H9 (cell line): ENCODE results near the gene CDHR2. TPM values are rescaled to one million over a fixed set of nuclear protein-coding genes. Genes with fewer than 3 reads are reported as not detected.

Experiments used
- DNase-seq: peaks from one replicate; pipeline ENCODE4 v3.0.0-alpha.2; 2017
- H2AFZ ChIP-seq: one replicate; pipeline ENCODE4 v1.6.1; 2013; ENCODE audit warnings: mild to moderate bottlenecking, low read length, control low read depth, moderate library complexity
- H2AK5ac ChIP-seq: 2 replicates; pipeline ENCODE4 v1.6.1; 2013; ENCODE audit warnings: low read length, control low read depth, mixed read lengths; ENCODE audit not compliant: insufficient read length
- H2BK120ac ChIP-seq: one replicate; pipeline ENCODE4 v1.6.1; 2013; ENCODE audit warnings: low read depth, mild to moderate bottlenecking, low read length, control low read depth, inconsistent platforms; ENCODE audit not compliant: poor library complexity, severe bottlenecking
- H2BK12ac ChIP-seq: 2 replicates; pipeline ENCODE4 v1.6.1; 2013; ENCODE audit warnings: low read length, control low read depth, mixed read lengths, low read depth; ENCODE audit not compliant: insufficient read length
- H2BK15ac ChIP-seq: 2 replicates; pipeline ENCODE4 v1.6.1; 2013; ENCODE audit warnings: low read depth, low read length, control low read depth
- H2BK20ac ChIP-seq: one replicate; pipeline ENCODE4 v1.6.1; 2013; ENCODE audit warnings: low read depth, mild to moderate bottlenecking, low read length, control low read depth, inconsistent platforms; ENCODE audit not compliant: poor library complexity, severe bottlenecking
- H2BK5ac ChIP-seq: 2 replicates; pipeline ENCODE4 v1.6.1; 2013; ENCODE audit warnings: low read length, control low read depth, mixed read lengths; ENCODE audit not compliant: insufficient read length
- H3K14ac ChIP-seq: 2 replicates; pipeline ENCODE4 v1.6.1; 2013; ENCODE audit warnings: low read length, control low read depth; ENCODE audit not compliant: insufficient read depth
- H3K18ac ChIP-seq: 2 replicates; pipeline ENCODE4 v1.6.1; 2013; ENCODE audit warnings: low read depth, mild to moderate bottlenecking, mixed read lengths, low read length, control low read depth; ENCODE audit not compliant: insufficient read length
- H3K23ac ChIP-seq: 2 replicates; pipeline ENCODE4 v1.6.1; 2013; ENCODE audit warnings: low read length, control low read depth, mixed read lengths, low read depth; ENCODE audit not compliant: insufficient read length
- H3K23me2 ChIP-seq: 2 replicates; pipeline ENCODE4 v1.6.1; 2013; ENCODE audit warnings: low read depth, mild to moderate bottlenecking, mixed read lengths, low read length, control low read depth; ENCODE audit not compliant: insufficient read length, poor library complexity, severe bottlenecking
- H3K27ac ChIP-seq: 2 replicates; pipeline ENCODE4 v1.5.1; 2013; ENCODE audit warnings: low read length, control low read depth, mixed read lengths, low read depth; ENCODE audit not compliant: insufficient read length
- H3K27me3 ChIP-seq: 2 replicates; pipeline ENCODE4 v1.6.1; 2013; ENCODE audit warnings: low read length, control low read depth, inconsistent platforms; ENCODE audit not compliant: insufficient read depth
- H3K4ac ChIP-seq: 2 replicates; pipeline ENCODE4 v1.6.1; 2013; ENCODE audit warnings: low read depth, mild to moderate bottlenecking, control low read depth, inconsistent platforms, low read length, moderate library complexity
- H3K4me1 ChIP-seq: 2 replicates; pipeline ENCODE4 v1.6.1; 2013; ENCODE audit warnings: low read length, control low read depth, inconsistent platforms; ENCODE audit not compliant: insufficient read depth
- H3K4me2 ChIP-seq: 2 replicates; pipeline ENCODE4 v1.6.1; 2013; ENCODE audit warnings: low read length, control low read depth, mixed read lengths; ENCODE audit not compliant: insufficient read length, insufficient read depth
- H3K56ac ChIP-seq: 2 replicates; pipeline ENCODE4 v1.6.1; 2013; ENCODE audit warnings: low read depth, mild to moderate bottlenecking, mixed read lengths, low read length, control low read depth; ENCODE audit not compliant: insufficient read length
- H3K79me1 ChIP-seq: 2 replicates; pipeline ENCODE4 v1.6.1; 2013; ENCODE audit warnings: low read depth, mild to moderate bottlenecking, moderate library complexity, low read length, control low read depth, inconsistent platforms; ENCODE audit not compliant: insufficient read depth, poor library complexity, severe bottlenecking
- H3K79me2 ChIP-seq: 2 replicates; pipeline ENCODE4 v1.6.1; 2013; ENCODE audit warnings: low read length, control low read depth, inconsistent platforms; ENCODE audit not compliant: insufficient read depth
- H3K9ac ChIP-seq: 2 replicates; pipeline ENCODE4 v1.6.1; 2013; ENCODE audit warnings: low read length, control low read depth, mixed read lengths; ENCODE audit not compliant: insufficient read length; ENCODE audit errors: extremely low read depth
- H3K9me3 ChIP-seq: one replicate; pipeline ENCODE4 v1.6.1; 2013; ENCODE audit warnings: low read depth, low read length, inconsistent platforms; ENCODE audit not compliant: control insufficient read depth
- H3T11ph ChIP-seq: one replicate; pipeline ENCODE4 v1.6.1; 2013; ENCODE audit warnings: mild to moderate bottlenecking, low read length, control low read depth, inconsistent platforms
- H4K20me1 ChIP-seq: one replicate; pipeline ENCODE4 v1.6.1; 2013; ENCODE audit not compliant: control insufficient read depth, insufficient read length, insufficient read depth
- H4K5ac ChIP-seq: 2 replicates; pipeline ENCODE4 v1.6.1; 2013; ENCODE audit warnings: low read depth, mild to moderate bottlenecking, mixed read lengths, low read length, control low read depth; ENCODE audit not compliant: insufficient read length
- H4K8ac ChIP-seq: replicated peaks from 2 replicates; pipeline ENCODE4 v1.6.1; 2013; ENCODE audit warnings: low read length, control low read depth, mixed read lengths, low read depth; ENCODE audit not compliant: insufficient read length
- H4K91ac ChIP-seq: 2 replicates; pipeline ENCODE4 v1.6.1; 2013; ENCODE audit warnings: low read depth, mild to moderate bottlenecking, moderate library complexity, mixed read lengths, low read length, control low read depth; ENCODE audit not compliant: insufficient read length
- H3K27ac Mint-ChIP-seq, 3 experiments: 2 replicates in 2 of 3; 3 replicates in 1 of 3; pipeline ENCODE4 v1.8.0; 2020 to 2021; ENCODE audit warnings: mixed read lengths in 3 of 3, mild to moderate bottlenecking in 1 of 3, moderate library complexity in 1 of 3
- H3K27me3 Mint-ChIP-seq: 2 replicates; pipeline ENCODE4 v1.8.0; 2021; ENCODE audit warnings: low read depth, mild to moderate bottlenecking, moderate library complexity, mixed read lengths
- H3K36me3 Mint-ChIP-seq, 3 experiments: 2 replicates in 2 of 3; 3 replicates in 1 of 3; pipeline ENCODE4 v1.8.0; 2020 to 2021; ENCODE audit warnings: low read depth in 3 of 3, mixed read lengths in 3 of 3; ENCODE audit not compliant: insufficient read depth in 1 of 3
- H3K4me1 Mint-ChIP-seq, 2 experiments: 2 replicates each; pipeline ENCODE4 v1.8.0; 2020; ENCODE audit warnings: mixed read lengths in 2 of 2
- H3K4me3 Mint-ChIP-seq, 2 experiments: 2 replicates in 1 of 2; 3 replicates in 1 of 2; pipeline ENCODE4 v1.8.0; 2020 to 2021; ENCODE audit warnings: mild to moderate bottlenecking in 2 of 2, mixed read lengths in 2 of 2, moderate library complexity in 1 of 2
- H3K9me3 Mint-ChIP-seq, 2 experiments: 2 replicates in 1 of 2; 3 replicates in 1 of 2; pipeline ENCODE4 v1.8.0; 2020; ENCODE audit warnings: mild to moderate bottlenecking in 2 of 2, mixed read lengths in 2 of 2, moderate library complexity in 1 of 2
- CTCF ChIP-seq: fragments of 200-600 bp; sonication (generic); conservative IDR thresholded peaks from 3 replicates; pipeline ENCODE4 v1.8.0; 2021; ENCODE audit warnings: antibody characterized with exemption, mild to moderate bottlenecking
- WGBS: extraction: QIAGEN DNeasy Blood & Tissue Kit; methylation state at CpG from one replicate; pipeline ENCODE4 v1.1.7; 2013; ENCODE audit warnings: missing lambda C conversion rate, low lambda C conversion rate, mixed read lengths; ENCODE audit not compliant: insufficient read length; ENCODE audit errors: extremely low coverage; 5-methylcytosine and 5-hydroxymethylcytosine counted together
- total RNA-seq: library from RNA; stranded (reverse); gene quantifications from 2 replicates; pipeline ENCODE4 v1.2.1, GENCODE V29; 2021

Gene CDHR2
- total RNA-seq, 1 experiment from 2014 or later: 0.90 TPM

GRCh38 chr5:176642675-176643490, 93.7 kb downstream of the CDHR2 start:
- Histone ChIP-seq H2BK120ac (no peak overlapping the region), H3K4me1 (no peaks in the 10 kb centered on the region; the same call in 1 of the 2 replicates), H4K20me1 (no peaks in the 10 kb centered on the region), H4K8ac (no peak overlapping the region), H4K5ac (no peak overlapping the region), H2BK15ac (no peak overlapping the region), H3K79me2 (no peaks in the 10 kb centered on the region), H2BK20ac (no peak overlapping the region), H3K27ac (no peak overlapping the region), H3K27me3 (no peaks in the 10 kb centered on the region), H3K4me2 (no peak overlapping the region), H3T11ph (no peak overlapping the region), H2BK5ac (no peak overlapping the region), H2AFZ (no peak overlapping the region), H3K9me3 (no peaks in the 10 kb centered on the region), H3K14ac (no peak overlapping the region), H3K4ac (no peak overlapping the region), H3K23ac (no peak overlapping the region), H2AK5ac (no peak overlapping the region), H3K18ac (no peak overlapping the region), H2BK12ac (no peak overlapping the region), H3K23me2 (peaks cover 5% of the 10 kb centered on the region), H4K91ac (no peak overlapping the region), H3K9ac (no peak overlapping the region), H3K79me1 (no peaks in the 10 kb centered on the region), H3K56ac (no peak overlapping the region)
- peaks cover 41 to 61% of the 10 kb centered on the region in 2 experiments for H3K4me1 Mint-ChIP-seq
- peak; percentile 59 for DNase-seq
- peaks cover 0 to 3% of the 10 kb centered on the region in 2 experiments; a peak in 2 of 5 replicates for H3K9me3 Mint-ChIP-seq
- peaks cover 11% of the 10 kb centered on the region for H3K27me3 Mint-ChIP-seq
- WGBS: no CpG with 5 or more reads among the region's 15 CpGs
- peaks cover 0 to 2% (median 0%) of the 10 kb centered on the region in 3 experiments; a peak in 1 of 7 replicates for H3K36me3 Mint-ChIP-seq
- peak overlapping the region in 1 of 2 experiments; percentile 53; a peak in 2 of 5 replicates for H3K4me3 Mint-ChIP-seq
- H3K27ac Mint-ChIP-seq: no peak overlapping the region
- TF ChIP-seq CTCF: no peak
